Measurements from ENCODE around the gene WDR5B. TPM values are rescaled to one million over a fixed set of nuclear protein-coding genes. Genes with fewer than 3 reads are reported as not detected.
A peak's percentile ranks its signal among the peaks of the same experiment; 100 is the strongest.

WDR5B gene
- total and polyA plus RNA-seq, 2 of the 4 experiments (the other 2 are of a cell fraction): 3.1 to 5.6 TPM

DNA sequence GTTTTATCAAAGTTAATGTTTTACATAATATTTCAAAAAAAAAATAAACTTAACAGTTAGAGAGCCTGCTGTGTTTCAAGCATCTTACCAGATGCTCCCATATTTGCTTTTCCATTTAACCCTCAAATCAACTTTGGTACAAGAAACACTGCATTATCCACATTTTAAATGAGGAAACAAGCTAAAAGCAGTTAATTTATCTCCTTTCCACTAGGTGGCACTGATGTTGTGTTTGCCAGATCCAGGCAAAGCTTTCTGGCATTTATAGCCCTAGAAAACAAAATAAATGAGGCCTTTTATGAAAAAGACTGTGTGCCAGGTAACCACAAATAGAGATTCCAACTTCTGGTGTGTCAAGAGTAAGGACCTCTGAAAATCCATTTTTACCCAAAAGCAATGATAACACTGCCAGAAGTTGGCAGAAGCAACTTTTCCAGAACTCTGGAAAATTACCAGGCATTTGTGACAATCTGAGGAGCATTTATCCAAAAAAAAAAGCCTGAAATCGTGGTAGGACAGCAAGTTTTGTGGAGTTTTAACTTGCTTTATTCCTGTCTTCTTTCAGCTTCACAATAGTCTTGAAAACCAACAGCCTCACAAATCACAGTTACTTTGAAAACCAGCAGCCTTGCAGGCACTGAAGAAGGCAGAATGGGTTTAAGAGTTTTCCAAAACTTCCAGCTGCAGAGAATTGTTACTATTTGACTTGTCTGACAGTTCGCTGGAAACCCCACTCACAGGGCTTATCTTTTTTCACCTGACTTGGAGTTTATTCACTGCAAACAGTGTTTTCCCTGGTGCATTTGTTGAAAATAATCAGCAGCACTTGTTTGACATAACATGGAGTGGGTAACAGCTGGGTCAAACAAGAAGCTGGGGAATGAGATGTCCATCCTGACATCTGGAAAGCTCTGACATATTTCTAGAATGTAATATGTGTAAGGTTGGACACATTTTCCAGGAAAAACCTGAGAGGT lies 22.7 kb downstream of the WDR5B start:
- no peak overlapping the region for H2BK15ac ChIP-seq (ENCODE audit: low read depth, low read length)
- H3K14ac ChIP-seq (replicated peaks; ENCODE audit: low read depth, low read length): 0 out of 2 replicates have a peak overlapping the region, but pooled peaks have one; percentile 50
- H3K79me1 ChIP-seq (ENCODE audit: low read depth in 1 of 2, low read length in 2 of 2): peaks cover 0 to 3% of the 10 kb centered on the region in 2 experiments; a peak in 2 of 4 replicates
- no peak overlapping the region for H3K4me3 ChIP-seq (ENCODE audit: insufficient read depth, low read depth, low read length)
- ATAC-seq (ENCODE audit: low read depth) (peak; percentile 55; the same call in 1 of the 2 replicates), DNase-seq (peak; percentile 66)
- no TSS peak for BruUV-seq (replicated peaks)
- no peak overlapping the region for H3K27ac ChIP-seq (ENCODE audit: insufficient read depth, low read length)
- H2AFZ ChIP-seq (replicated peaks; ENCODE audit: low read length, poor library complexity): no peak overlapping the region
- WGBS, 2 experiments (ENCODE audit: extremely low coverage in 2 of 2, insufficient read length in 1 of 2): 33% methylated on average over 1 of the region's 2 CpGs; no CpG with 5 or more reads in 1 of the 2 experiments
- dilution Hi-C loops (cut with HindIII; ENCODE audit: low sequenced_read_pairs, unreplicated experiment) (no loop called here), in situ Hi-C loops (cut with MboI; ENCODE audit: low sequenced_read_pairs) (loop anchor here (10.0 kb wide), 1 partner anchor 282 kb away; no protein-coding TSS in a partner anchor), intact Hi-C loops (cut with micrococcal nuclease) (loop anchor here (1.0 to 5.0 kb wide), 3 partner anchors 169 to 635 kb away; partner anchors contain the start of genes DTX3L and PARP9)
- ChIA-PET POLR2A (ENCODE audit: unreplicated experiment) (interaction anchor here (1.0 kb wide), 1 partner anchor 9 kb away, joined by 5 read pairs; the partner anchor contains the start of gene FAM162A), CTCF (interaction anchor here (0.6 to 2.0 kb wide), 3 partner anchors 9 to 255 kb away, joined by 5 to 14 read pairs (median 6); partner anchors contain the start of gene FAM162A)
- no peak overlapping the region for H4K91ac ChIP-seq (ENCODE audit: insufficient read depth, low read depth, low read length)
- no peaks in the 10 kb centered on the region; the same call in 1 of the 2 replicates for H3K36me3 ChIP-seq (ENCODE audit: control insufficient read depth, insufficient read depth, low read length)
- H2BK20ac ChIP-seq (ENCODE audit: low read depth, low read length): peak overlapping the region; percentile 39; the same call in 1 of the 2 replicates
- H3K56ac ChIP-seq (ENCODE audit: extremely low read depth, insufficient read depth, low read length): no peak overlapping the region
- peak overlapping the region; percentile 72; the same call in 1 of the 2 replicates for H3K4ac ChIP-seq (ENCODE audit: low read depth, low read length)
- H3K9me3 ChIP-seq (ENCODE audit: control insufficient read depth, insufficient read depth, low read length): no peaks in the 10 kb centered on the region
- peak overlapping the region; percentile 98; the same call in 1 of the 2 replicates for H3K18ac ChIP-seq (ENCODE audit: low read depth, low read length)
- no peaks in the 10 kb centered on the region for H4K20me1 ChIP-seq (ENCODE audit: insufficient read depth, low read length)
- peak overlapping the region; percentile 83; the same call in 1 of the 2 replicates for H4K5ac ChIP-seq (ENCODE audit: low read depth, low read length)
- peak overlapping the region; percentile 87; the same call in 1 of the 2 replicates for H2BK120ac ChIP-seq (ENCODE audit: low read depth, low read length)
- H3K23ac ChIP-seq (ENCODE audit: low read depth, low read length): no peak overlapping the region
- peak overlapping the region; percentile 80 for H2BK5ac ChIP-seq (ENCODE audit: low read depth, low read length, poor library complexity, severe bottlenecking)
- no peaks in the 10 kb centered on the region for H3K9me1 ChIP-seq (ENCODE audit: insufficient read depth, low read length)
- H3K4me2 ChIP-seq (ENCODE audit: low read depth, low read length): no peak overlapping the region
- H4K8ac ChIP-seq (ENCODE audit: low read depth in 2 of 2, low read length in 2 of 2): peak overlapping the region in 1 of 2 experiments; percentile 94; a peak in 3 of 4 replicates
- H3K9ac ChIP-seq (ENCODE audit: low read depth, low read length): no peak overlapping the region
- H3K4me1 ChIP-seq (ENCODE audit: control insufficient read depth, insufficient read depth, low read length): peaks cover 5% of the 10 kb centered on the region
- no peaks in the 10 kb centered on the region for H3K27me3 ChIP-seq (ENCODE audit: control insufficient read depth, insufficient read depth, low read length)
- no peak overlapping the region for H2AK5ac ChIP-seq (ENCODE audit: low read depth, low read length)
- no peak overlapping the region for H2AK9ac ChIP-seq (replicated peaks; ENCODE audit: low read depth, low read length, poor library complexity)
- TF ChIP-seq SMC3 (IDR thresholded peaks at IDR 0.05; ENCODE audit: low read depth, low read length): peak; percentile 44
- TF ChIP-seq RAD21 (IDR thresholded peaks at IDR 0.05; ENCODE audit: low read length): peak; percentile 71
- TF ChIP-seq, protein P1, sequence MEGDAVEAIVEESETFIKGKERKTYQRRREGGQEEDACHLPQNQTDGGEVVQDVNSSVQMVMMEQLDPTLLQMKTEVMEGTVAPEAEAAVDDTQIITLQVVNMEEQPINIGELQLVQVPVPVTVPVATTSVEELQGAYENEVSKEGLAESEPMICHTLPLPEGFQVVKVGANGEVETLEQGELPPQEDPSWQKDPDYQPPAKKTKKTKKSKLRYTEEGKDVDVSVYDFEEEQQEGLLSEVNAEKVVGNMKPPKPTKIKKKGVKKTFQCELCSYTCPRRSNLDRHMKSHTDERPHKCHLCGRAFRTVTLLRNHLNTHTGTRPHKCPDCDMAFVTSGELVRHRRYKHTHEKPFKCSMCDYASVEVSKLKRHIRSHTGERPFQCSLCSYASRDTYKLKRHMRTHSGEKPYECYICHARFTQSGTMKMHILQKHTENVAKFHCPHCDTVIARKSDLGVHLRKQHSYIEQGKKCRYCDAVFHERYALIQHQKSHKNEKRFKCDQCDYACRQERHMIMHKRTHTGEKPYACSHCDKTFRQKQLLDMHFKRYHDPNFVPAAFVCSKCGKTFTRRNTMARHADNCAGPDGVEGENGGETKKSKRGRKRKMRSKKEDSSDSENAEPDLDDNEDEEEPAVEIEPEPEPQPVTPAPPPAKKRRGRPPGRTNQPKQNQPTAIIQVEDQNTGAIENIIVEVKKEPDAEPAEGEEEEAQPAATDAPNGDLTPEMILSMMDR (conservative IDR thresholded peaks at IDR 0.05; ENCODE audit: low read depth, low read length): peak; percentile 74
- TF ChIP-seq MXI1 (IDR thresholded peaks at IDR 0.05; ENCODE audit: borderline replicate concordance, low read depth, low read length): no peak
